Smooth muscle cell (in vitro differentiated cells): ENCODE measurements around the gene TASL. TPM values are rescaled to one million over a fixed set of nuclear protein-coding genes. Genes with fewer than 3 reads are reported as not detected.

Source experiments
- DNase-seq: peaks from one replicate; lab custom pipeline; 2025; ENCODE audit not compliant: unreplicated experiment; lab: John Stamatoyannopoulos, UW
- H2AFZ ChIP-seq: fragments of 200-600 bp; sonication (generic); 2 replicates; pipeline ENCODE4 v1.6.0; 2016; ENCODE audit warnings: antibody characterized with exemption, low read depth, mild to moderate bottlenecking
- H3F3A ChIP-seq: fragments of 200-600 bp; sonication (generic); 2 replicates; pipeline ENCODE4 v1.6.0; 2017; ENCODE audit warnings: antibody characterized with exemption, low read depth
- H3K27ac ChIP-seq: fragments of 200-600 bp; sonication (generic); 2 replicates; pipeline ENCODE4 v1.5.1; 2016; ENCODE audit warnings: low read depth, mild to moderate bottlenecking
- H3K27me3 ChIP-seq: fragments of 200-600 bp; sonication (generic); 2 replicates; pipeline ENCODE4 v1.6.1; 2016; ENCODE audit warnings: low read depth, mild to moderate bottlenecking
- H3K36me3 ChIP-seq: fragments of 200-600 bp; sonication (generic); 2 replicates; pipeline ENCODE4 v1.5.1; 2016; ENCODE audit warnings: low read depth
- H3K4me1 ChIP-seq: fragments of 200-600 bp; sonication (generic); 2 replicates; pipeline ENCODE4 v1.5.1; 2016; ENCODE audit warnings: low read depth
- H3K4me2 ChIP-seq: fragments of 200-600 bp; sonication (generic); 2 replicates; pipeline ENCODE4 v1.6.0; 2016; ENCODE audit warnings: mild to moderate bottlenecking
- H3K4me3 ChIP-seq: fragments of 200-600 bp; sonication (generic); 2 replicates; pipeline ENCODE4 v1.5.1; 2016; ENCODE audit warnings: mild to moderate bottlenecking
- H3K79me2 ChIP-seq: fragments of 200-600 bp; sonication (generic); 2 replicates; pipeline ENCODE4 v1.6.0; 2016; ENCODE audit warnings: low read depth, mild to moderate bottlenecking
- H3K9ac ChIP-seq: fragments of 200-600 bp; sonication (generic); 2 replicates; pipeline ENCODE4 v1.6.0; 2016; ENCODE audit warnings: low read depth
- H3K9me3 ChIP-seq: fragments of 200-600 bp; sonication (generic); replicated peaks from 2 replicates; pipeline ENCODE4 v1.5.1; 2016; ENCODE audit warnings: low read depth
- H4K20me1 ChIP-seq: fragments of 200-600 bp; sonication (generic); 2 replicates; pipeline ENCODE4 v1.6.0; 2016; ENCODE audit warnings: low read depth
- WGBS: methylation state at CpG from one replicate; pipeline ENCODE4 v1.1.7; 2016; ENCODE audit warnings: low lambda C conversion rate; 5-methylcytosine and 5-hydroxymethylcytosine counted together
- polyA plus RNA-seq: library from polyadenylated mRNA; unstranded; fragments of >200 nt; fragmentation: Nextera tagmentation; extraction: Ambion mirVana; gene quantifications from 2 replicates; pipeline ENCODE4 v1.2.1, GENCODE V29; 2016
- total RNA-seq: library from RNA; depleted of rRNA; stranded (reverse); fragments of >200 nt; gene quantifications from 2 replicates; pipeline ENCODE4 v1.2.3, GENCODE V29; 2014
- TF ChIP-seq, protein P1 (sequence below): fragments of 200-600 bp; sonication (generic); IDR thresholded peaks from 2 replicates; pipeline ENCODE4 v1.5.1; 2017; ENCODE audit warnings: borderline replicate concordance, mild to moderate bottlenecking, antibody characterized with exemption; ENCODE audit not compliant: insufficient read depth, poor library complexity, severe bottlenecking

TASL gene
- total and polyA plus RNA-seq, 2 experiments from 2014 or later, result not detected

DNA sequence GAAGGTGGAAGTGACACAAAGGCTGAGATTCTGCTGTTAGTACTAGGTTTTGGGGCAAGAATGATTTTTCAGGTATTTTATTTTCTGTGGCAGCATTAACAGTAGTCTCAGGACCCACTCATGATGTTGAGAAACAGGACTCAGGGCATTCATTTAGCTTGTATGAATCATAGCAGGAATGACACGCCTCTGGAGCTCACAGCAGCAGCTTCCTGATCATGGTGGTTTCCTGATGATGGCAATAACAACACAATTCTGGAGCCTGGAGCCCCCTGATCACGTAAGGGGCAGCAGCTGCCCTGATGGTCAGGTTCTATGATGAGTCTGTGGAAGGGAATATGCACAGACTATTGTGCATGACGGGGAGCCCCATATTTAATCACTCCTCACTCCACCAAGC, 47.0 kb downstream of the TASL start:
- no peak for DNase-seq
- WGBS, result 56% methylated on average over 3 of the region's 3 CpGs
- no peaks in the 10 kb centered on the region for H3K27me3 ChIP-seq
- H3K4me2 ChIP-seq, result no peak overlapping the region
- H2AFZ ChIP-seq, result no peak overlapping the region
- H3K4me3 ChIP-seq, result no peak overlapping the region
- no peaks in the 10 kb centered on the region for H3K36me3 ChIP-seq
- H3K9me3 ChIP-seq, result no peaks in the 10 kb centered on the region
- H3K27ac ChIP-seq, result no peak overlapping the region
- H4K20me1 ChIP-seq, result no peaks in the 10 kb centered on the region
- H3K4me1 ChIP-seq, result no peaks in the 10 kb centered on the region
- no peak overlapping the region for H3K9ac ChIP-seq
- H3K79me2 ChIP-seq, result no peaks in the 10 kb centered on the region
- H3F3A ChIP-seq, result no peaks in the 10 kb centered on the region
- TF ChIP-seq, protein P1, sequence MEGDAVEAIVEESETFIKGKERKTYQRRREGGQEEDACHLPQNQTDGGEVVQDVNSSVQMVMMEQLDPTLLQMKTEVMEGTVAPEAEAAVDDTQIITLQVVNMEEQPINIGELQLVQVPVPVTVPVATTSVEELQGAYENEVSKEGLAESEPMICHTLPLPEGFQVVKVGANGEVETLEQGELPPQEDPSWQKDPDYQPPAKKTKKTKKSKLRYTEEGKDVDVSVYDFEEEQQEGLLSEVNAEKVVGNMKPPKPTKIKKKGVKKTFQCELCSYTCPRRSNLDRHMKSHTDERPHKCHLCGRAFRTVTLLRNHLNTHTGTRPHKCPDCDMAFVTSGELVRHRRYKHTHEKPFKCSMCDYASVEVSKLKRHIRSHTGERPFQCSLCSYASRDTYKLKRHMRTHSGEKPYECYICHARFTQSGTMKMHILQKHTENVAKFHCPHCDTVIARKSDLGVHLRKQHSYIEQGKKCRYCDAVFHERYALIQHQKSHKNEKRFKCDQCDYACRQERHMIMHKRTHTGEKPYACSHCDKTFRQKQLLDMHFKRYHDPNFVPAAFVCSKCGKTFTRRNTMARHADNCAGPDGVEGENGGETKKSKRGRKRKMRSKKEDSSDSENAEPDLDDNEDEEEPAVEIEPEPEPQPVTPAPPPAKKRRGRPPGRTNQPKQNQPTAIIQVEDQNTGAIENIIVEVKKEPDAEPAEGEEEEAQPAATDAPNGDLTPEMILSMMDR, result no peak

DNA sequence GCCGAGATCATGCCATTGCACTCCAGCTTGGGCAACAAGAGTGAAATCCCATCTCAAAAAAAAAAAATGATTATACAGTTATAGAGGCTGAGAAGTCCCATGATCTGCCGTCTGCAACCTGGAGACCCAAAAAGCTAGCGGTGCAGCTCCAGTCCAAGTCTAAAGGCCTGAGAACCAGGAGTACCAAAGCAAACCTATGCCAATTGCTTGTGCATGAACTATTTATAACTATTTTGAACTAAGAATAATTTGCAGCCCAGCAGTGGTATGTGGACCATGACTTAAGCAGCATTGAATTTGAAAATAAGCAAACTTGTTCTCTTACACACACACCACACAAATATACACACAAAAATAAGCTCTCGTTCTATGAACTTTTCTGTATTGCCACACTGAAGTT, 51.8 kb downstream of the TASL start:
- H3K27me3 ChIP-seq, result no peaks in the 10 kb centered on the region
- H3K4me1 ChIP-seq, result no peaks in the 10 kb centered on the region
- H3K9me3 ChIP-seq, result no peaks in the 10 kb centered on the region
- no peak overlapping the region for H3K4me3 ChIP-seq
- 73% methylated on average over 4 of the region's 4 CpGs for WGBS
- no peak overlapping the region for H3K4me2 ChIP-seq
- H4K20me1 ChIP-seq, result no peaks in the 10 kb centered on the region
- no peak for DNase-seq
- H3K36me3 ChIP-seq, result no peaks in the 10 kb centered on the region
- TF ChIP-seq, protein P1, result no peak
- no peaks in the 10 kb centered on the region for H3F3A ChIP-seq
- no peak overlapping the region for H2AFZ ChIP-seq
- no peak overlapping the region for H3K27ac ChIP-seq
- no peaks in the 10 kb centered on the region for H3K79me2 ChIP-seq
- H3K9ac ChIP-seq, result no peak overlapping the region

DNA sequence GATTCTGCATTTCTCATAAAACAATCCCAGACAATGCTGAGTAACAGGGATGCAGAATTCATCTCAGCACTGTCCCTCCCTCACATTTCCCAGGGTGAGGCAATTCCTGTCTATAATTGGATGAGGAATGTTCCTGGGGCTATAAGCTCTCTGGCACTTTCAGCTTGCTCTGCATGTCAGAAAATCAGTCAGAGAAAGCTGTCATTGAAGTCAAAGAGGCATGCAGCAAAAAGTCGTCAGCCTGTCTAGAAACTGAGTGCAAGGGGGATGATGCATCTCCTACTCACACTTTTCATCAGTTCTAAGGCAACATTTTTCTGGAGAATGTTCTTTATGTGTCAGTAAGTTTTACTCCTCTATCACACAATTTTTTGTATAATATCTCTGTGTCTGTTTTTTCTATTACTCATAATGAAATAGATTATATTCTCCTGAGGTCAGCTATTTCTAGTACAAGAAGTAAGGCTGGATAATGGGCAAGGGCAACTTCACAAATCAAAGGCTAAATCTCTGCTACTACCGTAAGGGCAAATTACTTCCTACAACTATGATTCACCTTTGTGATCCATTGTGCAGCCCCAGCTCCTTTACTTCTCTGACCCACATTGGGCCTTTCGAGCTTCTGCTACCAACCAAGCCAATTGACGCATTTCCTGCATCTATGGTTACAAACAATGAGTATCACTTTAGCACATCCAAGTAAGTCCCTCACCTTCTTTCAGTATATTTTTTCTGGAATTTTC, 56.0 kb downstream of the TASL start:
- Histone ChIP-seq H3K4me2 (no peak overlapping the region), H3K79me2 (no peaks in the 10 kb centered on the region), H2AFZ (no peak overlapping the region), H3K4me3 (no peak overlapping the region), H3K9ac (no peak overlapping the region), H3K4me1 (no peaks in the 10 kb centered on the region), H3K9me3 (no peaks in the 10 kb centered on the region), H4K20me1 (no peaks in the 10 kb centered on the region), H3K36me3 (no peaks in the 10 kb centered on the region), H3K27ac (peak overlapping the region; percentile 44), H3K27me3 (no peaks in the 10 kb centered on the region), H3F3A (no peaks in the 10 kb centered on the region)
- TF ChIP-seq, protein P1, result no peak
- 44% methylated on average over 4 of the region's 4 CpGs for WGBS
- DNase-seq, result no peak

DNA sequence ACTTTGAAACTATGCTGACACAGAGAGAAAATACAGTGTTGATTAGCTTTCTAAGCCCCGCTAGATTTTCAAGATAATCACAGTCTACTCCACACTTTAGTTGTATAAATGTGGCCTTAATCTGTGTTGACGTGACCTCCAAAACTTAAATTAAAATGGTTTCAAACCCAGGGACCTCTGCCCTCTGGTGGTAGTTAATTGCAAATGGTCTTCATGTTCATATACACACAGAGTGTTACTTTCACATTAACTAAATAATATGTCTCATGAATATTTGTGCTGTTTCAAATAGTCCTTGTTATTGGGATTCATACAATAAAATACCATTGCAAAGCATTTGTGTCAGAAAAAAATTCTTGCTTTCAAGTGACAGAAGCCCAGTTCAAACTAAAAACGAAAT, 64.3 kb downstream of the TASL start:
- Histone ChIP-seq H3K9me3 (no peaks in the 10 kb centered on the region), H3K79me2 (no peaks in the 10 kb centered on the region), H3F3A (no peaks in the 10 kb centered on the region), H3K27ac (no peak overlapping the region), H3K4me3 (no peak overlapping the region), H3K4me2 (no peak overlapping the region), H3K36me3 (no peaks in the 10 kb centered on the region), H3K4me1 (no peaks in the 10 kb centered on the region), H4K20me1 (no peaks in the 10 kb centered on the region), H2AFZ (no peak overlapping the region), H3K27me3 (no peaks in the 10 kb centered on the region), H3K9ac (no peak overlapping the region)
- WGBS, result 59% methylated on average over 3 of the region's 3 CpGs
- TF ChIP-seq, protein P1, result peak; percentile 39
- no peak for DNase-seq
